ENCODE results near the gene YTHDC1. TPM values are rescaled to one million over a fixed set of nuclear protein-coding genes. Genes with fewer than 3 reads are reported as not detected.
A peak's percentile ranks its signal among the peaks of the same experiment; 100 is the strongest.
"Not testable (repeated sequence)": the region's sequence is repeated elsewhere in the genome, so short reads cannot be mapped to it uniquely, and the experiment has no call there.

Gene YTHDC1
- total RNA-seq, 2 donors from 2014 or later: 59.6 to 60.5 TPM

DNA sequence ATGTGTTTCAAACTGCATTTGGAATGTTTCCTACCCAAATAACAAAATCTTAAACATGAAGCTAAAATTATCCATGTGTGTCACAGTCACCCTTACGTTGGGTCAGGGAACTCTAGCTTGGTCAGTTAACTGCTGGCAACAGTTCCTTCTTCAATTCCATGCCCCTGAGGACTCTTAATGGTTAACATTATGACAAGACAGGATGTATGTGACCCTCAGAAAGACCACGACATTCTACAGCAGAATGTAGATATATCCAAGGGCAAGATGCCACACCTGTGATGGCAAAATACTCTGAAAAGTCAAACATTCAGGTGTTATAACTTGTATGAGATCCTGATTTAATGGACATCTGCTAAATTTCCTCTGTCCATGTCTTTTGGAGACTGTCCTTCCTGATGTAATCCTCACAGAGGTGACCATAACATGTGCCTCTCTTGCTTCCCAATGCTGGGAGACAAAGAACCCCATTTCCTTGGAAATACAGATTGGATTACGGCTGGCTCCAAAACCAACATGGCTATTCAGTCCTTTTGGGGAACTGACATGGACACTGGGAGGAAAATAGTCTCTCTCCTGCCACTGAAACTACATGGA lies 39.1 kb downstream of the YTHDC1 start:
- intact Hi-C loops (cut with DNase I, micrococcal nuclease): no loop called here
- no peak for DNase-seq
- ATAC-seq: no peak

DNA sequence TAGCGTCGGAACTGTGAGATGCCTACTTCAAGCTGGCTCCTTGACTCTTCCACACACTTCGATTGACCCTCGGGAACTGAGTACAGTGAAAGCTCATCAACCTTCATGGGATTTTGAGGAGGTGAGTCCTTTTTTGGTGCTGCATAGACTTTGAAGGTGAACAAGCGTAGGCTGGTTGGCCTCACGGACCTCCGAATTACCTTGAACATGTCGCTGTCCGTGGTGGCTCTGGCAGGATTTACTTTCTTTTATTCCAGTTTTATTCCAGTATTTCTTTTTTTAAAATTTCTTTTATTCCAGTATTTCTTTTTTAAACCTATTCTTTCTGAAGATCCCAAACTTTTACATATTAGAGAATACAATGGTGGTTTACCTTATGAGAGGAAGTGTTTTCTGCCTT lies 45.2 kb downstream of the YTHDC1 start:
- intact Hi-C loops (cut with DNase I, micrococcal nuclease): no loop called here
- DNase-seq (no peak), ATAC-seq (no peak)

DNA sequence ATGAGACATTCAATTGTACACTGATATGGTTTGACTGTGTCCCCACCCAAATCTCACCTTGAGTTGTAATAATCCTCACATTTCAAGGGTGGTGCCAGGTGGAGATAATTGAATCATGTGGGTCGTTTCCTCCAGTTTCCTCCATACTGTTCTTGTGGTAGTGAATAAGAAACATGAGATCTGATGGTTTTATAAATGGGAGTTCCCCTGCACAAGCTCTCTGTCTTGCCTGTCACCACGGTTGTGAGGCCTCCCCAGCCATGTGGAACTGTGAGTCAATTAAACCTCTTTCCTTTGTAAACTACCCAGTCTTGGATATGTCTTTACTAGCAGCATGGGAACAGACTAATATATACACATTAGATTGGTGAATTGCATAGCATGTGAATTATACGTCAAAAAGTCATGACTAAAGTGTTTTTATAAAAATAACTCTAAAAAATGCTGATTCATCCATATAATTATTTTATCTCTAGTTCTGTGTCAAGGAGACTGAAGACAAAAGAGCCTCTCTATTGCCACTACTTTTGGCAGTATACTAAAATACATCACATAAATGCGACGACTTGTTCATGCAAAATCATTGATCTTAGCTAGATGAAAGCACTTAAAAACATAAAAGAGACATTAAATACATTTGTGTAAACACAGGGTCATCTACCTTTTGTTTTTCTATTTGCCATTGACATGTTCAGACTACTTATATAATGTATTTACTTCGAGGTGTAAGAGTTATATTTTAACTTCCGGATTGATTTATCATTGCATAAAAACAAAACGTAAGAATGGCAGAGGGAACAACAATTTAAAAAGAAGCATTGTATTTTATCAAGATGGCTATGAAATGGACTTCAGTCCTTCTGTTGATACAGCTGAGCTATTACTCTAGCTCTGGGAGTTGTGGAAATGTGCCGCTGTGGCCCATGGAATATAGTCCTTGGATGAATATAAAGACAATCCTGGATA lies 50.1 kb downstream of the YTHDC1 start:
- ATAC-seq (peak; percentile 68), DNase-seq (no peak)
- intact Hi-C loops (cut with DNase I, micrococcal nuclease): no loop called here

DNA sequence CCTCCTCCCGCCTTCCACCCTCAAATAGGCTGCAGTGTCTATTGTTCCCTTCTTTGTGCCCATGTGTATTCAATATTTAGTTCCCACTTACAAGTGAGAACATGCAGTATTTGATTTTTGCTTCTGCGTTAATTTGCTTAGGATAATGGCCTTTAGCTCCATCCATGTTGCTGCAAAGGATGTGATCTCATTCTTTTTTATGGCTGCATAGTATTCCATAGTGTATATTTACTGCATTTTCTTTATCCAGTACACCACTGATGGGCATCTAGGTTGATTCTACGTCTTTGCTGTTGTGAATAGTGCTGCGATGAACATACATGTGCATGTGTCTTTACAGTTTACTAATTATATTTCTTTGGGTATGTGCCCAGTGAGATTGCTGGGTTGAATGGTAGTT lies 52.8 kb downstream of the YTHDC1 start:
- ATAC-seq (no peak), DNase-seq (no peak)
- intact Hi-C loops (cut with DNase I, micrococcal nuclease): no loop called here

DNA sequence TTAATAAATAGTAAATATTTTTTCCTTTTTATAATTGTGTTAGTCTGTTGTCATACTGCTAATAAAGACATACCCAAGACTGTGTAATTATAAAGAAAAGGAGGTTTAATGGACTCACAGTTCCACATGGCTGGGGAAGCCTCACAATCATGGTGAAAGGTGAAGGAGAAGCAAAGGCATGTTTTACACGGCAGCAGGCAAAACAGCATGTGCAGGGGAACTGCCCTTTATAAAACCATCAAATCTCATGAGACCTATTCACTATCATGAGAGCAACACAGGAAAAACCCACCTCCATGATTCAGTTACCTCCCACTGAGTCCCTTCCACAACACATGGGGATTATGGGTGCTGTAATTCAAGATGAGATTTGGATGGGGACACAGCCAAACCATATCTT lies 58.6 kb downstream of the YTHDC1 start:
- intact Hi-C loops (cut with DNase I, micrococcal nuclease): no loop called here
- ATAC-seq: no peak
- DNase-seq: no peak

DNA sequence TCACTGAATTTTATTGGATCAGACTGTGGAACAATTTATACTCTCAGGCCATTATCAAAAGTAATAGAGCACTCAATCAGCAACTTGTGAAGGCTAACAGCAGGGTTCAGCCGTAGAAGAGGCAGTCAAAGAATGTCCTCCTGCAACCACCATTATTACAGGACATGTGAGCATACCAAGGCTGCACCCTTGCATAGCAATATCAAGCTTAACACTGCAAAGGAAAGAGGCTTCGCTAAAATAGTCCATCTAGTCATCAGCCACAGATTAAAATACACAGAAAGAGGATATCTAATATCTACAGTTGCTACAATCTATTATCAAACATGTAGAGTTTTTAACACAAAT lies 61.5 kb downstream of the YTHDC1 start:
- ATAC-seq (no peak), DNase-seq (no peak)
- intact Hi-C loops (cut with DNase I, micrococcal nuclease): no loop called here

DNA sequence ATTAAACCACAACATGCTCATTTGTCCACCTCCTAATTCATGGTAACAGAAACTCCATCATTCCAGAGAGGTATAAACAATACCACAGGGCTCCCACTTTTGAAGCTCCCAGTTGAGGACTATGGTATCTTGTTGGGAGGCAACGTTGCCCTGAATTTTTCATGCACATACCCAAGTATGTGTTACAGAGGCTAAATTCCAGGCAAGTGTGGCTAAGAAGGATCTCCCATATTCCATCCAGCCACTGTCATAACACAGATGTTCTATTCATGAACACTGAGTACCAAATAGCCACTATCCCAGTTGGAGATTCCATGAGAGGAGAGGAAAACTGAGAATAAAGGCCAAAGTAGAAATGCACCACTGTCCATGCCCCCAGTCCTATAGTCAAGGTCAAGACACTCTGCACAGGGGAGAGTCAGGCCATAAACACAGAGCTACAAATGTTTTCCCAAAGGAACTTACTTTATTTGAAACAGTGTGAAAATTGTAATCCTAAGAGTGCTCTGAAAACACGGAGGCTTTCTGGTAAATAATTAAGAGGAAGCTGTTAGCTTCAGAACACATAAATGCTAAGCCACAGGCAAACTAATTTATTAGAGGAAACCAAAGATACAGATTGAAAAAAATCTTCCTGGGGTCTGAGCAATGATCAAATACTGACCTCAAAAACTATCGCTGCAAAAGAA lies 62.0 kb downstream of the YTHDC1 start:
- intact Hi-C loops (cut with DNase I, micrococcal nuclease): no loop called here
- ATAC-seq (no peak), DNase-seq (no peak)

DNA sequence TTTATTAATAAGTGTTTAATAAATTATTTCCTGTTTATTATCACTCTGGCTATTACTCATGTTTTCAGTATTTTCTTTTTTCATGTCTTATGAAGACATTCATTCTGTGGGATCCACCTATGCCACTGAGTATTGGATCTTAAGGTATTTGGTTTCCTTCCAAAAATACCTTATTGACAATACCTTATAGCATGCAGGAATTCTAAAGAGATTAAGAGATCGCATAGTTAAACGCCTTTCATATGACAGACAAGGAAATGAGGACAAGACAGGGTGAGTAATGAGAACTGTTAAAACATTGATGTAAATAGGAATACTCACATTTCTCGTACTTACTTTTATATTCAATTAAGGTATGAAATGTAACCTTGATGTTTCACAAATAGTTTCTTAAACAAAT lies 66.2 kb downstream of the YTHDC1 start:
- DNase-seq: no peak
- no peak for ATAC-seq
- intact Hi-C loops (cut with DNase I, micrococcal nuclease): no loop called here

DNA sequence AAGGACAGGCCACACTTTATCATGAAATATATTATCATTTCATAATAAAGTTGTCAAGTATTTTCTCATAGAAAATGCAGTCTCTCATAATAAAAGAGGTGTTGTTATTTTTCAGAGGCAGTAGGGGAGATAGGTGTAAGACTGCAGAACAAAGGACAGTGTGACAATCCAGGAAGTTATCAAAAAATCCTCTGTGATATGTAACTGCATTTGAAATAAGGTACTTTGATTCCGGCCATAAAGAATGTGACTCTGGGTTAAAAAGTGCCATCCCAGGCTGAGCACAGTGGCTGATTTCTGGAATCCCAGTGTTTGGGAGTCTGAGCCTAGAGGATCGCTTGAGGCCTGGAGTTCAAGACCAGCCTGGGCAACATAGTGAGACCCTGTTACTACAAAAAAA lies 66.8 kb downstream of the YTHDC1 start:
- DNase-seq: no peak
- ATAC-seq: peak; percentile 95
- intact Hi-C loops (cut with DNase I, micrococcal nuclease): no loop called here

DNA sequence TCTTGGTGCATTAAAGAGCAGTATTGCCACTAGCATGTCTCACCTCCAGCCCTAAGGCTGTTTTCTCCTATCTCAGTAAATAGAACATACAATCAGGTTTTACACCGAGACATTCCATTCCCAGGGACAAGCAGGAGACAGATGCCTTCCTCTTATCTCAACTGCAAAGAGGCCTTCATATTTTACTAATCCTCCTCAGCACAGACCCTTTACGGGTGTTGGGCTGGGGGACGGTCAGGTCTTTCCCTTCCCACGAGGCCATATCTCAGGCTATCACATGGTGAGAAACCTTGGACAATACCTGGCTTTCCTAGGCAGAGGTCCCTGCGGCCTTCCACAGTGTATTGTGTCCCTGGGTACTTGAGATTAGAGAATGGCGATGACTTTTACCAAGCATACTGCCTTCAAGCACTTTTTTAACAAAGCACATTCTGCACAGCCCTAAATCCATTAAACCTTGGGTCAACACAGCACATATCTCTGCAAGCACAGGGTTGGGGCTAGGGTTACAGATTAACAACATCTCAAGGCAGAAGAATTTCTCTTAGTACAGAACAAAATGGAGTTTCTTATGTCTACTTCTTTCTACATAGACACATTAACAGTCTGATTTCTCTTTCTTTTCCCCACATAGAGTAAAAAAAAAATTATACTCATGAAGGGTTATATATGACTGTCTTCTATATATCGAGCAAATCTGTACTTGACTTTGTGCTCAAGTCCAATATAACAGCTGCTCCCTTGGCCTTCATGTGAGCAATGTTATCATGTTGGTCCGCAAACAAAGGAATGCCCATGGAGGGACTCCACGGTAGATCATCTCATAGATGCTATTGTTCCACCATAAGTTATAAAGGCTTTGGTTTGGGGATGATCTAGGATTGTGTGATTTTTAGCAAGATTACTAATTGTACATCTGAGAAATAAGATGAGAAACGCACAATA lies 67.8 kb downstream of the YTHDC1 start:
- DNase-seq: not testable (repeated sequence)

DNA sequence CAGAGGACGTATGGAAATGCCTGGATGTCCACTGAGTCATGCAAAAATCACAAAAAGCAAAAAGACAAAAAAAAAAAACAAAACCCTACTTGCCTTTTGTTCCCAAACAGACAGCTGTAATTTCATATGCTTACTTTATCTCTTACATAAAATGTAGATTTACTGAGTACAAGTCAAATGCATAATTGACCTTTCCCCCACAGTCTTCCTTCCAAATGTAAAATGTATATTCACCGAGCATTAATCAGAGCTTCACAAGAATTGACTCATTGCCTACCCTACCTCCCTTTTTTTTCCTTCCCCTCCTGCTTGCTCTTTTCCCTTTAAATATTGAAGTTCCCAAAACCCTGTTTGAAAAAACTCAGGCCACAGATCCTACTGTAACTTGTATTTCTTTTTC lies 71.9 kb downstream of the YTHDC1 start:
- no peak for ATAC-seq
- DNase-seq: no peak
- intact Hi-C loops (cut with DNase I, micrococcal nuclease): loop anchor here in 1 of 2 donors (10.0 kb wide), 1 partner anchor 97 kb away; no protein-coding TSS in a partner anchor

More for the DNA sequence above, 67.8 kb downstream of the YTHDC1 start:
- intact Hi-C loops (cut with DNase I, micrococcal nuclease): not testable (repeated sequence)
- peak; percentile 50 for ATAC-seq

DNA sequence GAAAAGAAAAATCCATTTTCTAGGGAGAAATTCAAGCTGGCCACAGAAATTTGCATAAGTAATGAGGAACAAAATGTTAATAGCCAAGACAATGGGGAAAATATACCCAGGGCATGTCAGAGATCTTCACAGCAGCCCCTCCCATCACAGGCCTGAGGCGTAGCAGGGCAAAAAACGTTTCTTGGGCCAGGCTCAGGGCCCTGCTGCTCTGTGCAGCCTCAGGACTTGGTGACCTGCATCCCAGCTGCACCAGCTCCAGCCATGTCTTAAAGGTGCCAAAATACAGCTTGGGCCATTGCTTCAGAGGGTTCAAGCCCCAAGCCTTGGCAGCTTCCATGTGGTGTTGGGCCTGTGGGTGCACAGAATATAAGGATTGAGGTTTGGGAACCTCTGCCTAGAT lies 72.3 kb downstream of the YTHDC1 start:
- ATAC-seq: no peak
- no peak for DNase-seq
- intact Hi-C loops (cut with DNase I, micrococcal nuclease): loop anchor here in 1 of 2 donors (10.0 kb wide), 1 partner anchor 97 kb away; no protein-coding TSS in a partner anchor

DNA sequence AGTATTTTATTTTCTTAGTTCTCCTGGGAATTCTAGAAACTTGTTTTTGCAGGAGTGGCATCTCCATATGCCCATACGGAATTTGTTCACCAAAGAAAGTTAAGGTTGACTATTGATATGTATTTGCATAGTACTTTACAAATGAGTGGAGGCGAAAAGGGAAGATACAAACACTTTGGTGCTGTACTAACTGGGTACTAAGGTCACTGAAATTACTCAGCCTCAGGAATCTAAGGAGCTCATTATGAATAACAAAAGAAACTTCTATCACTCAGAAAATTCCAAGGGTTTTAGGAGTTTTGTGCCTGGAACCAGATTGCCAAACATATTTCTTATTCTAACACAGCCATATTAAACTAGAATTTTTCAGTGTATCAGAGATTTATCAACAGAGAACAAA lies 77.0 kb downstream of the YTHDC1 start:
- no peak for DNase-seq
- ATAC-seq: no peak
- intact Hi-C loops (cut with DNase I, micrococcal nuclease): loop anchor here in 1 of 2 donors (10.0 kb wide), 1 partner anchor 102 kb away; no protein-coding TSS in a partner anchor

DNA sequence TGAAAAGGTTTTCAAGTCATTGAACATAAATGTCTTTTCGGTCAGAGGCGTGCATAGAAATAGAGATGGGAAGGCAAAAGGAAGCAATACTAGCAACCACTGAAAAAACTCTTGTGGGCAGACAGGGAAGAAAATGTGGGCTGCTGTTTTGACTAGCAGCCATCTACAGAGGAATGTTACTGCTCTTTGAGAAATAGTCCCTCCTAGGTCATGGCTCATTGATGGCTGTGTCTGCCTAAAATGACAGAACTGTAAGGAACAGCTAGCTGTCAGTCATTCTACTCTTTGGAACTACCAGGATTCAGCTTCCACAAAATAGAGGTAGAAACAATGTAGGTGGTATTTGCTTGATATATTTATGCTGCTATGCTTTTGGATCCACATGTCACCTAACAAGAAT lies 77.5 kb downstream of the YTHDC1 start:
- intact Hi-C loops (cut with DNase I, micrococcal nuclease): loop anchor here in 1 of 2 donors (10.0 kb wide), 1 partner anchor 102 kb away; no protein-coding TSS in a partner anchor
- DNase-seq (no peak), ATAC-seq (no peak)

DNA sequence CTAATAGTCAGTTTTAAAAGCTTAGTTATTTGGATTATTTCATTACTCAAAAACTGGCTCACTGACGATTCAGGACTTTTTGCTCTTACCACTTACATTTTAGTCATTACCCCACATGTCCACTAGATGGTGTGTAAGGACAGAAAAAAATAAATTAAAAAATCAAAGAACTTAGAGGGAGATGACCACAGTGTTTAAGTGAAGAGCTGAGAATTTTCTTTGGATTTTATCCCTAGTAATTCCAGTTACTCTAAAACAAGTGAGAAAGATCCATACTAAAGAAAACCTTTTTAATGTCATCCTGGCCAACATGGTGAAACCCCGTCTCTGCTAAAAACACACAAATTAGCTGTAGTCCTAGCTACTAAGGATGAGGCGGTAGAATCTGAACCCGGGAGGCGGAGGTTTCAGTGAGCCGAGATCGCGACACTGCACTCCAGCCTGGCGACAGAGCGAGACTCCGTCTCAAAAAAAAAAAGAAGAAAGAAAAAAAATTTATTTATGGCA lies 78.0 kb downstream of the YTHDC1 start:
- intact Hi-C loops (cut with DNase I, micrococcal nuclease): loop anchor here (2.0 to 10.0 kb wide), 2 partner anchors 103 to 105 kb away; no protein-coding TSS in a partner anchor
- ATAC-seq (peak; percentile 59), DNase-seq (no peak)

DNA sequence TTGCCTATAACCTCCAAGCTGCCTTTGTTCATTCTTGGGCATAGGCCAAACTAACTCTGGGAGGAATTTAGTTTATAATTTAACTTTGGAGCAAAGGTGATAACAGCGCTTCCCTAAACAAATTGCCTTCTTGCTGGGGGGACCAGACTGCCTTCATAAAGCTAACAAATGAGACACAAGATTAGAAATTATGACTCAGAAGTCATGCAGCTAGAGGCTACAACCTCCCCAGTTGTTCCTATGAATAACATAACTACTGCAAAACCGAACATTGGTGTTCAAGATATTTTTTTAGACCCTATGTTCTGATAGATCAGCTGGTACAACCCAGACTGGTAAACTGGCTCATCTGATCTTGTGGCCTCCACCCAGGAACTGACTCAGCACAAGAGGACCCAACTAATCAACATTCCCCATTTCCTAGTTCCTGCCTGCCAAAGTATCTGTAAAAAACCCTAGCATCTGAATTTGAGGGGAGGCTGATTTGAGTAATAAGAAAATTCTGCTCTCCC lies 82.4 kb downstream of the YTHDC1 start:
- peak; percentile 49 for ATAC-seq
- no peak for DNase-seq
- intact Hi-C loops (cut with DNase I, micrococcal nuclease): no loop called here

DNA sequence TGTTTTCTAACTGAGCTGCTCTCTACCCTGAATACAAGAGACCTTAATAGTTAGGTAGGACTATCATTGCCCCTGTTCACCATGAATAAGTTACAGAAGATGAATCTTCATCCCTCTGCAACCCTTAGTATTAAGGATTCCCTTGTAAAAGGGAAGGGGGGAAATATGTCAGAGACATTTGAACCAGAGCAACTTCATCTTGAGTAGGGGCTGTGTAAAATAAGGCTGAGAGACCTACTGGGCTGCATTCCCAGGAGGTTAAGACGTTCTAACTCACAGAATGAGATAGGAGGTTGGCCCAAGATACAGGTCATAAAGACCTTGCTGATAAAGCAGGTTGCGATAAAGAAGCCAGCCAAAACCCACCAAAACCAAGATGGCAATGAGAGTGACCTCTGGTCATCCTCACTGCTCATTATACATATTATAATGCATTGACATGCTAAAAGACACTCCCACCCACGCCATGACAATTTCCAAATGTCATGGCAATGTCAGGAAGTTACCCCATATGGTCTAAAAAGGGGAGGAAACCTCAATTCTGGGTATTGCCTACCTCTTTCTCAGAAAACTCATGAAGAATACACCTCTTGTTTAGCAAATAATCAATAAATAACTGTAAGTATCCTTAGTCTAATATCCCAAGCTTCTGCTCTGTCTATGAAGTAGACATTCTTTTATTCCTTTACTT lies 84.9 kb downstream of the YTHDC1 start:
- ATAC-seq (no peak), DNase-seq (no peak)
- intact Hi-C loops (cut with DNase I, micrococcal nuclease): no loop called here
